ENCODE measurements around the gene KRTAP10-9.

GRCh38 chr21:44581158-44581557, 45.7 kb upstream of the KRTAP10-9 start:
- TF ChIP-seq CTCF (IDR thresholded peaks at IDR 0.05 in 8 of 11, conservative IDR thresholded peaks at IDR 0.05 in 3 of 11) (no peak), POLR2A (IDR thresholded peaks at IDR 0.05) (no peak), POLR2AphosphoS5 (IDR thresholded peaks at IDR 0.05) (no peak)
